ENCODE results near the gene PML. TPM values are rescaled to one million over a fixed set of nuclear protein-coding genes. Genes with fewer than 3 reads are reported as not detected.

Gene PML
- total and polyA plus RNA-seq, 9 of the 15 experiments (the other 6 are each of a cell fraction or from before 2014, with no cell fraction given), result 5.0 to 50.7 (median 10.1) TPM

DNA sequence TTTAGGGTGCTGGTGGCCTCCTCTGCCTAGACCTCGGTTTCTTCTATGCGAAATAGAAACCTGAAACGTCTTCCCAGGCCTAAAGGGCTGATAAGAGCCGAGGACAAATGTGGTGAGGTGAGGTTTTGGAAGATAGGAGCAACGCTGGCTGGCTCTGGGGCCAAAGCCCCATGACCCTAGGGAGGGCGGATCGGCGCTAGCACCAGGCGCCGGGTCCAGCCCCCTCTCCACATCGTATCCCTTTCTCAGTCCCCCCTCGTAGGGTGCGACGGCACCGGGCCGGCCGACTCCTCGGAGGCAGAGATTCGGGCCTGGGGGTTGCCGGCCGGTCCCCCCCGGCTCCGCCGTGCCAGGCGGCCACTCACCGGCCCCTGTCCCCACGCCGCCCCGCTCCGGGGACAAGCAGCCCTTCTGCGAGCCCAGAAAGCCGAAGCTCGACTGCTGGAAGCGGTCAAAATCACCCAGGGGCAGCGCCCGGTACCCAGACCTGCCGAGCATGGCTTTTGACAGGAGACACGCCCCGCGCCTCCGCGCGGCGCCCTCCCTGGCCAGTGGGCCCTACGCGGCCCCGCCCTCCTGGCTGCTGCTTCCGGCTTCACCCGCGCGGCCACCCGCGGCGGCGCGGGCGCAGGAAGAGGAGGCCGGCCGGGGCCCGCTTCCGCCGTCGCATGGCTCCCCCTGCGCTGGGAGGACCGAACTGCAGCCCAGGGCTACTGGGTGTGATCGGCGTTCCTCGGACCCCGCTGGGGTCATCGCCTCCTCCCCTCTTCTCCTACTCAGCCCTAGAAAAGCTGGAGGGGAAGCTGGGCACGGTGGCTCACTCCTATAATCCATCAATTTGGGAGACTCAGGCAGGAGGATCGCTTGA lies 2.6 kb upstream of the PML start, which contains the start of gene STOML1 (continued):
- TF ChIP-seq GTF3C2 (IDR thresholded peaks at IDR 0.05; ENCODE audit: borderline replicate concordance, extremely low read depth, insufficient read length), result no peak
- TF ChIP-seq ZNF263 (CRISPR knock-in tag; IDR thresholded peaks at IDR 0.05; ENCODE audit: borderline replicate concordance), result peak; percentile 42; the same call in 1 of the 2 replicates
- TF ChIP-seq C11orf30 (IDR thresholded peaks at IDR 0.05; ENCODE audit: low read depth), result 0 out of 2 replicates have a peak, but pooled peaks have one; percentile 17
- TF ChIP-seq SIN3B (IDR thresholded peaks at IDR 0.05; ENCODE audit: low read depth), result peak; percentile 70
- TF ChIP-seq SOX6 (IDR thresholded peaks at IDR 0.05), result peak; percentile 78
- TF ChIP-seq, protein P1, sequence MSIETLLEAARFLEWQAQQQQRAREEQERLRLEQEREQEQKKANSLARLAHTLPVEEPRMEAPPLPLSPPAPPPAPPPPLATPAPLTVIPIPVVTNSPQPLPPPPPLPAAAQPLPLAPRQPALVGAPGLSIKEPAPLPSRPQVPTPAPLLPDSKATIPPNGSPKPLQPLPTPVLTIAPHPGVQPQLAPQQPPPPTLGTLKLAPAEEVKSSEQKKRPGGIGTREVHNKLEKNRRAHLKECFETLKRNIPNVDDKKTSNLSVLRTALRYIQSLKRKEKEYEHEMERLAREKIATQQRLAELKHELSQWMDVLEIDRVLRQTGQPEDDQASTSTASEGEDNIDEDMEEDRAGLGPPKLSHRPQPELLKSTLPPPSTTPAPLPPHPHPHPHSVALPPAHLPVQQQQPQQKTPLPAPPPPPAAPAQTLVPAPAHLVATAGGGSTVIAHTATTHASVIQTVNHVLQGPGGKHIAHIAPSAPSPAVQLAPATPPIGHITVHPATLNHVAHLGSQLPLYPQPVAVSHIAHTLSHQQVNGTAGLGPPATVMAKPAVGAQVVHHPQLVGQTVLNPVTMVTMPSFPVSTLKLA (conservative IDR thresholded peaks at IDR 0.05), result peak; percentile 84 to 95
- no peak for TF ChIP-seq ZNF507 (tag; conservative IDR thresholded peaks at IDR 0.05)
- TF ChIP-seq JUND (IDR thresholded peaks at IDR 0.05; ENCODE audit: borderline replicate concordance, low read depth, low read length), result peak; percentile 53; the same call in 1 of the 2 replicates
- TF ChIP-seq JUND (tag; IDR thresholded peaks at IDR 0.05; ENCODE audit: borderline replicate concordance, low read depth, low read length), result no peak; the same call in 2 of the 3 replicates
- peak; percentile 98 for TF ChIP-seq ELF1 (tag; IDR thresholded peaks at IDR 0.05)
- TF ChIP-seq SREBF1 (IDR thresholded peaks at IDR 0.05; ENCODE audit: borderline replicate concordance, low read depth, low read length), result no peak; the same call in 1 of the 2 replicates
- TF ChIP-seq TAL1 (IDR thresholded peaks at IDR 0.05), result peak; percentile 73
- TF ChIP-seq MCM2 (IDR thresholded peaks at IDR 0.05; ENCODE audit: low read depth), result no peak
- TF ChIP-seq SMARCA4 (IDR thresholded peaks at IDR 0.05), result peak; percentile 78
- no peak for TF ChIP-seq MECOM (CRISPR knock-in tag; IDR thresholded peaks at IDR 0.05)
- TF ChIP-seq, protein P2, sequence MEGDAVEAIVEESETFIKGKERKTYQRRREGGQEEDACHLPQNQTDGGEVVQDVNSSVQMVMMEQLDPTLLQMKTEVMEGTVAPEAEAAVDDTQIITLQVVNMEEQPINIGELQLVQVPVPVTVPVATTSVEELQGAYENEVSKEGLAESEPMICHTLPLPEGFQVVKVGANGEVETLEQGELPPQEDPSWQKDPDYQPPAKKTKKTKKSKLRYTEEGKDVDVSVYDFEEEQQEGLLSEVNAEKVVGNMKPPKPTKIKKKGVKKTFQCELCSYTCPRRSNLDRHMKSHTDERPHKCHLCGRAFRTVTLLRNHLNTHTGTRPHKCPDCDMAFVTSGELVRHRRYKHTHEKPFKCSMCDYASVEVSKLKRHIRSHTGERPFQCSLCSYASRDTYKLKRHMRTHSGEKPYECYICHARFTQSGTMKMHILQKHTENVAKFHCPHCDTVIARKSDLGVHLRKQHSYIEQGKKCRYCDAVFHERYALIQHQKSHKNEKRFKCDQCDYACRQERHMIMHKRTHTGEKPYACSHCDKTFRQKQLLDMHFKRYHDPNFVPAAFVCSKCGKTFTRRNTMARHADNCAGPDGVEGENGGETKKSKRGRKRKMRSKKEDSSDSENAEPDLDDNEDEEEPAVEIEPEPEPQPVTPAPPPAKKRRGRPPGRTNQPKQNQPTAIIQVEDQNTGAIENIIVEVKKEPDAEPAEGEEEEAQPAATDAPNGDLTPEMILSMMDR (IDR thresholded peaks at IDR 0.05 in 2 of 3, conservative IDR thresholded peaks at IDR 0.05 in 1 of 3; ENCODE audit: insufficient read depth in 2 of 3, low read depth in 1 of 3, low read length in 3 of 3), result peak; percentile 85 to 92 (median 87)
- TF ChIP-seq MCM5 (IDR thresholded peaks at IDR 0.05; ENCODE audit: low read depth), result no peak
- 0 out of 2 replicates have a peak, but pooled peaks have one; percentile 25 for TF ChIP-seq CBX1 (IDR thresholded peaks at IDR 0.05; ENCODE audit: low read depth)
- peak in 2 of 3 experiments; percentile 55 to 66 for TF ChIP-seq YY1 (IDR thresholded peaks at IDR 0.05; ENCODE audit: borderline replicate concordance in 1 of 3, control insufficient read depth in 1 of 3, extremely low read depth in 1 of 3, insufficient read depth in 3 of 3, insufficient read length in 1 of 3, insufficient replicate concordance in 2 of 3, low read depth in 1 of 3, low read length in 2 of 3)
- TF ChIP-seq CAMTA2 (CRISPR knock-in tag; conservative IDR thresholded peaks at IDR 0.05), result 0 out of 2 replicates have a peak, but pooled peaks have one; percentile 30

Data from K562 (cell line).